ENCODE data around the gene GABPB1.
A peak's percentile ranks its signal among the peaks of the same experiment; 100 is the strongest.

Gene GABPB1

GRCh38 chr15:50341616-50342136 lies 13.3 kb downstream of the GABPB1 start:
- no peak for DNase-seq

GRCh38 chr15:50340416-50340815 lies 14.6 kb downstream of the GABPB1 start:
- DNase-seq: peak; percentile 74

GRCh38 chr15:50339717-50340116 lies 15.3 kb downstream of the GABPB1 start:
- DNase-seq: peak; percentile 25

DNA sequence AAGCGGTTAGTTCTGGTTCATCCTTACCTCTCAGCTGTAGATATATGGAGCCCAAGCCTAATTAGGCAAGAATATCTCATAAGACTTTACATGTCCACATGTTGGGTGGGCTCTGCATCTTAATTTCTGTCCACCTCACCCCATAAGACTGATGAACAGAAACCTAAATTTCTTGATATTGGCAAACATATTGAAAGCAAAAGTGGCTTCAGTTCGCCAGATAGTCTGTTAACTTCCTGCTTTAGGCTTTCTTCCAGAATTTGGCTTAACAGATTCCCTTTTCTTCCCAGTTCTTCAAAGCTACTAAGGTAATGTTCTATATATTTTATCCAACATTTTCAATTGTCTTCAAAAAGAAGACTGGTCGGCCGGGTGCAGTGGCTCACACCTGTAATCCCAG lies 19.7 kb downstream of the GABPB1 start:
- DNase-seq: no peak

DNA sequence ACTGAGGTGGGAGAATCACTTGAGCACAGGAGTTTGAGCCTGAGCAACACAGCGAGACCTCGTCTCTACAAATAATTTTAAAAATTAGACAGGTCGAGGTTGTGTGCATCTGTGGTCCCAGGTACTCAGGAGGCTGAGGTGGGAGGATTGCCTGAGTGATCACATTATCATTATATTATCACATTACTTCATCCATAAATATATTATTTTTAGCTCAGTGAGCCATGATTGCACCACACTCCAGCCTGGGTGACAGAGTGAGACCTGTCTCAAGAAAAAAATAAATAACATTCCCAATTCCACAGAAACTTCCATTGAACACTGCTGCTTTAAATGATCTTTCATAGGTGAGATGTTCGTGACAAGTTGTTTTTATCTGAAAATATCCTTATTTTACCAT lies 21.8 kb downstream of the GABPB1 start:
- DNase-seq: no peak

GRCh38 chr15:50330921-50331320 lies 24.1 kb downstream of the GABPB1 start:
- no peak for DNase-seq

GRCh38 chr15:50328116-50328515 lies 26.9 kb downstream of the GABPB1 start:
- DNase-seq: no peak

DNA sequence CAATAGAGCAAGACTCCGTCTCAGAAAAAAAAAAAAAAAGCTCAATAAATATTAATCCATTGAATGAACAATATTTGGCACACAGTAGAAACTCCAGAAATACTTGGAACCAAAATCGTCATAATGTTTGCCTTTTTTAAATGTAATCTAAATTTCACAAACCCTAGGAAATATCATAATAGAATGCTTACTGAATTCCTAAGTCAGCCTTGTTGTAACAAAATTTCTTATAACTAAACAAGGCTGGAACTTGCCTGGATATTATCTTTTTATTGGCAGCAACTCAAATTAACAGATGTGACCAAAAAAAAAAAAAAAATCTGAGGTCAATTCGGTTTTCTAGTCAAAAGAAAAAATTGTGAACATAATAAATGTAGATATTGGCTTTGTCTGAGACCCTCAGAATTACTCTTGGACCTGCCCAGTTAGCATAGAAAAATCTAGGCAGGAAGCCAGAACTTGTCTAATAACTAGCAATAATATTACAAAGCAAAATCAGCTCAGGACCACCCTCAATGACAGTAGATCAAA lies 33.3 kb downstream of the GABPB1 start:
- no peak for DNase-seq

GRCh38 chr15:50320504-50320903 lies 34.5 kb downstream of the GABPB1 start:
- no peak for DNase-seq

DNA sequence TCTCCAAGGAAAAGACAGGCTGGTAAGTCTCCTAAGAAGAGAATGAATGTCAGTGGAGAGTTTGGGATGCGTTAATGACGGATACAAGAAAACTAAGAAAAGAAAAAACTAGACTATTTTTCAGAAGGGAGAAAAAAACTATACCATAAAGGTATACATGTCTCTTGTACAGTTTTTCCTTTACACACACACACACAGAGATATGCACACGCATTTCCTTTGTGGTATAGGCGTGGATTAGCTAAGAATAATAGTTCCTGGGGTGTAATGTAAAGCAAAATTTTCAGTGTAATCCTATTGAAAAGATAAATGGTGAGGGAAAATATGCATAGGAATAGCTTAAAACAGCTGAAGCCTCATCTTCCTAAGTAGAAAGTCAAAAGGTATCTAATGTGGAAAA lies 36.3 kb downstream of the GABPB1 start:
- DNase-seq: peak; percentile 25

- peak; percentile 86 for DNase-seq
Measured at GRCh38 chr15:50315814-50316630, 39.0 kb downstream of the GABPB1 start.

DNA sequence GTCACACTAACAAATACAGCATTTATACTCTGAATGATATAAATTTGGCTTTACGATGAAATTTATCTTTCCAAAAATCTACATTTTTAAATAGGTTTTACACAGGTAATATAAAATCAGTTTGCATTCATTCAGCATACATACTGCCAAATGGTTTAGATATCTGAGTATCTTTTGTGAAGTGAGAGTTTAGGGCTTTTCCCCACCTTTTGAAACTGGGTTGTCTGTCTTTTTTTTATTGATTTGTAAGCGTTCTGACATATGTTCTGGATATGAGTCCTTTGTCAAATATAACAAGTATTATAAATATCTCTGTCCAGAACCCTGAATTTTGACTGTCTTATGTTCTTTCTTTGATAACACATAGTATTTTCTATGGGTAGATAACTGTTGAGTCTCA lies 42.4 kb downstream of the GABPB1 start:
- no peak for DNase-seq

- no peak for DNase-seq
Measured at GRCh38 chr15:50307799-50308198, 47.2 kb downstream of the GABPB1 start.

DNA sequence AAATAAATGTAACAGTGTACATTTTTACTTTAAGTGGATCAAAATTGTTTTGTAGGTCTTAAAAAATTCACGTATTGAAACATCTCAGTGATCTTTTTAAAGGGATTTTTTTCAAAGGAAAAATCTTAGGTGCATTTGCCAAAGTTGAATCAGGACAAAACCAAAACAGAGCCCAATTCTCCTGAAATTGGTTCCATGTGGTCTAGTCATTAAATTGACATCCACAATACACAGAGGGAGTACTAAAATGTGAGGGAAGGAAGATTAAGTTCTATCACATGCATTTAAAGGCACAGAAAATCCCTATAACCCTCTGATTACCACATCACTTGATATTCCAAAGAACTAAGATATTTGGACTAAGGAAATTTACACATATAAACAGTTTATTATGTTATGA lies 50.2 kb downstream of the GABPB1 start:
- DNase-seq: no peak

GRCh38 chr15:50302581-50302980 lies 52.4 kb downstream of the GABPB1 start:
- no peak for DNase-seq

GRCh38 chr15:50298340-50298739 lies 56.7 kb downstream of the GABPB1 start:
- DNase-seq: no peak

GRCh38 chr15:50295966-50296365 lies 59.0 kb downstream of the GABPB1 start:
- DNase-seq: no peak

- DNase-seq: no peak
Measured at GRCh38 chr15:50289749-50290148, 65.2 kb downstream of the GABPB1 start.

DNA sequence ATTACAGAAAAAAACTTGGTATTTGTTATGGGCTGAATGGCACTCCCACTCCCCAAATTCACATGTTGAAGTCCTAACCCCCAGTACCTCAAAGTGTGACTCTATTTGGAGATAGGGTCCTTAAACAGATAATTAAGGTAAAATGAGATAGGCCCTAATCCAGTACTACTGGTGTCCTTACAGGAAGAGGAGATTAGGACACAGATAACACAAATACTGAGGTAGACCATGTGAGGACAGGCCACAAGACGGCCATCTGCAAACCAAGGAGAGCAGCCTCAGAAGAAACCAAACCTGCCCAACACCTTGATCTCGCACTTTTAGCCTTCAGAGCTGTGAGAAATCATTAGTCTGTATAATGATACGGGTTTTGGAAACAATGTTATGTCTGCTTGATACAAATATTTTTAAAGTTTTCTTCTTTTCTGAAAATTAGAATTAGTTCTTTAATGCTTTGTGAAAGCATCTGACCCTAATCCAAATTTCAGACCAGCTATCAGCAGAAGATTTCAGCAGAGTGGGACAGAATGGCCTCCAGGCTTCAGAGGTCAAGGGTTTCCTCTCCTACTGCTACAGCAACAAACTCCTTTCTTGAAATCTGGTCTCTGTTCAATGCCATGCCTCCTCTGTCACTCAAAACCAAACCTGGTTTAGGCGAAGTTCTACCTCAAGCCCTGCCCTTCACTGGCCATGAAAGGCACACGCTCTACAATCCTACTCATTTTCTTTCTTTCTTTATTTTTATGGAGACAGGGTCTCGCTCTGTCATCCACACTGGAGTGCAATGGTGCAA lies 67.5 kb downstream of the GABPB1 start:
- no peak for DNase-seq

GRCh38 chr15:50281427-50281826 lies 73.6 kb downstream of the GABPB1 start:
- no peak for DNase-seq

DNA sequence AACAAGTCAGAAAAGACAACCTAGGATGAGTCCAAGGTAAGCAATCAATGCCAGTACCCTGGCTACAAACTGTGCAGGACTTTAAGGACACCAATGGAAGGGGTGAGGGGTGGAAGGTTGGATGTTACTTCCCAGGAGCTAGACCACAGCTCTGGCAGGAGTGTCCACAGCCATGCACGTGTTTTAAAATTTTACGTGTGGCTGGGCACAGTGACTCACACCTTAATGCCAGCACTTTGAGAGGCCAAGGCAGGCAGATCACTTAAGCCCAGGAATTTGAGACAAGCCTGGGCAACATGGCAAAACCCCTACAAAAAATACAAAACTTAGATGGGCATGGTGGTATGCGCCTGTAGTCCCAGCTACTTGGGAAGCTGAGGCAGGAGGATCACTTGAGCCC lies 74.7 kb downstream of the GABPB1 start:
- DNase-seq: no peak

DNA sequence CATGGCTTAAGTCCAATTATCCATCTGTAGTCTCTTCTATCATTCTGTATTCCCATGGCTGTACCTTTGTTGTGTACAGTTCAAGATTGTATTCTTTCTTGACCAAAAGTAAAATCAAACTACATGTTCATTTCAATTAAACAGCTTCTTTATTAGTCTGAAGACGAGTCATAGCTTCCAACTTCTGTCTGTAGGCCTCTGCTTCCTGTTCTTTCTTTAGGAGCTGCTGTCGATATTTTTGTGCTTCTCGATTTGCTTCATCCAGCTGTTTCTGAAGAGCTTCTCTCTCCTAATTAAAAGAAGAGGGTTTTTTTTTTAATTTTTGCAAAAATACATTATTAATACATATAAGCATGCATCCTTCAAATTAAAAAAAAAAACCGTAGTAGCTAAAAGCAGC lies 76.5 kb downstream of the GABPB1 start:
- DNase-seq: peak; percentile 40

GRCh38 chr15:50277370-50277769 lies 77.6 kb downstream of the GABPB1 start:
- DNase-seq: no peak

GRCh38 chr15:50275908-50276307 lies 79.1 kb downstream of the GABPB1 start:
- DNase-seq: no peak
